NCI-H1105 (cell line): ENCODE data around the gene CADM2.
"Not testable (repeated sequence)": the region's sequence is repeated elsewhere in the genome, so short reads cannot be mapped to it uniquely, and the experiment has no call there.

ENCODE experiments used
- DNase-seq: peaks from one replicate; lab custom pipeline; 2025; lab: John Stamatoyannopoulos, UW

Gene CADM2

DNA sequence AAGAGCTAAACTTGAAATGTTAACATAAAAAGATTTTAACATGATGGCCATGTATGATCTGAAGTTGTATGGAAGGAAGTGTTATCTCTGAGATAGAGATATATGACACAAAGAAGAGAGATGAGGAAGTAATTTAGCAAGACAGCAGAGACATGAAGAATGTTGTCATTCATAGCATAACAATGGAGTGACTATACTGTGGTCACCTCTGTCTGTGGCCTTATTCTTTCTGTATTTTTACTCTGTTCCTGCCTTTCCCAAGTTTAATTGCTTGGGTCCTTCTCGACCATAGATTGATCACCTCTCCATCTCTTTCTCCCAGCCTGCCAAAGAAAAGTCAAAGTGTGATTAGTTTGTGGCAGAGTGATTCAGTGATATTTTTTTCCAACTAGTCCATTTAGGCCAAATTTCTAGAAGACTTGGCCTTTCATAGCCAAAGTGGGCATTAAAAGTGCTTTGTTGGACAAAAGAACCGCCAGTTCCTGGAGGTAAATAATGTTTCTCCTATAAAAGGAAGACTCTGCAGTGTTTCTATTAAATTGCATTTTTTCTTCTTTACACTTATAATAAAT, 711.9 kb downstream of the CADM2 start:
- no peak for DNase-seq

DNA sequence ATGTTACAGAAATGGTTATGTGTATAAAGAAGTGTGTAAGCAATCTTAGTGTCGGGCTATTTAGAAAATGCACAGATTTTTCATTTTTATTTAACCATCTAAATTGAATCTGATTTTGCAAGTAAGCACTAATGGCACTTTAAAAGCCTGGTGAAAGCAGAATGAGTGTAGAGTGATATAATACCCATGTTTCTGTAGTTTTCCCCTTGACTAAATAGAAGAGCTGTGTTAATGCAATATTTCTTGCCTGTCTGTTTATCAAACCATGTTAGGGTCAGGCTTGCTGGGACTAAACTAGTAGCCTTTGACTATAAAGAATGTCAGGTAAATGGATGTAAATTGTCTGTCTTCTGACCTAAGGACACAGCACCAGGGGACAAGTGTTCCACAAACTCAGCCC, 714.0 kb downstream of the CADM2 start:
- no peak for DNase-seq

DNA sequence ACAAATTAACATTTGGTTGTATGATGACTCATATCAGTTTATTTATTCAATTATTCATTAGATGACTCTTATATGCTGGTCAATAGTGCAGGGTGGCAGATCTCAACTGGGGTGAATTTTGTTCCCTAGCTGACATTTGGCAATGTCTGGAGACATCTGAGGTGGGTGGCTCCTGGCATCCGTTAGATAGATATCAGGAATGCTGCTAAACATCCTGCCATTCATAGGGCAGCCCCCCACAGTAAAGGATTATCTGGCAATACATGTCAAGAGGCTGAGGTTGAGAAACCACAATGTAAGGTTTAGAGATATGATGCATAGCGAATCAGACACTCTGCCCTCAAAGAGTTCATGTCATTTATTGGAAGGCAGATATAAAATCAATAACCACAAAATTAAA, 719.9 kb downstream of the CADM2 start:
- DNase-seq = no peak

DNA sequence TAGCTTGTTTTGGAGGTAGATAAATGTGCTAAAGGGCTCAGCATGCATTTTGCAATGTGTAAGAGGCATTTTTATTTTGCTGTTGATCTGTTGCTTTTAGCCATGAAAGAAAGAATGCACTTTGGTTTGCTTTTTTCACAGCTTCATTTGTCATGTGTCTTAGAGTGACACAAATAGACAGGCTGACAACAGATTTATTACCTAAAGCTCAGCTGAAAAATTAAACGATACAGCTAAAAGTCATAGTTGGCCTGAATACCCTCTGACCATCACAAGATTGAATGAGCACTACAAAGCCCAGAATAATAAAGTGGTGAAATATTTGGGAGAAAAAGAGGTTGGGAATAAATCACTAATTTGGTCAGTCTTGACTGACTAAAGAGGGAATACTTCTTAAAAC, 723.1 kb downstream of the CADM2 start:
- DNase-seq = no peak

DNA sequence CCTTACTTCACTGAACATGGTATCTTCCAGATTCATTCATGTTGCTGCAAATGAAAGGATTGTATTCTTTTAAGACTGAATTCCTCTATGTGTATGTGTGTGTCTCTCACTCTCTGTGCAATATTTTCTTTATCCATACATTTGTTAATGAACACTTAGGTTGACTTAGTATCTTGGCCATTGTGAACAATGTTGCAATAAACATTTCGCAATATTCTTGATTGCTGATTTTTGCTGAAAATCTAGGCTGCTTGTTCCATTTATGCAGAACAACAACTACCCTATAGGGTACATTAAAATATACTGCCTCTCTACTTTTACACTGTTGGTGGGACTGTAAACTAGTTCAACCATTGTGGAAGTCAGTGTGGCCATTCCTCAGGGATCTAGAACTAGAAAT, 732.4 kb downstream of the CADM2 start:
- DNase-seq = no peak

DNA sequence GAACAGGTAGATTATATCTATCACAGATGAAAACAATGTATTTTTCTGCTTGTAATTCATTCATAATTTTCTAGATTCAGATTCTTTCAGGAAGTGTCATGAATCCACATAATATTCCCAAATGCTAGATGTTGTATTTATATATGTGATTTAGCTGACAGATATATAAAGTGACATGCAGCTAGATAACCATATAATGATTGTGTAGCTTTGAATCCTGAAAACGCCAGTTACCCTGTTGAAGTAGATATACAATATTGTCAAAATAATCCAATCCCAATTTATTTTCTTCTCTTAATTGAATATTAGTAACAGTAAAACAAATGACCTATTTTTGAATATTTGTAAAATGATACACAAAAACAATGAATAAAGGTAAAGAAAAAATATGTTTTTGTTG, 738.4 kb downstream of the CADM2 start:
- no peak for DNase-seq

DNA sequence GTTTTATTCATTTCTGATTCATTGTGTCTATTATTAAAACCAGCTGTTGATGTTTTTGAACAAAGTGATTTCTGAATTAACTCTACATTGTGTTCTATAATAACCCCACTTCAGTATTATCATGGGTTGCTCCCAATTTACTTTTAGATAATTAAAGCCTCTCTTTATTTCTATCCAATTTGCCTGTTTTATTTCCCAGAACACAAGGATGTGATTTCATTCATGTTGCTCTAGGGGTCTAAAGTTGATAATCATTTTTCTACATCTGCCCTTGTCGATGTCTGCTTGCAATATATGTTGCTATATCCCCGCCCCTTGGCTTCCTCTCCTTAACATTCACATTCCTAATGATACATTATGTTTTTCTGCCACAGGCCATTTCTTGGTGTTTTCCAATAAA, 747.3 kb downstream of the CADM2 start:
- DNase-seq = peak; percentile 13

DNA sequence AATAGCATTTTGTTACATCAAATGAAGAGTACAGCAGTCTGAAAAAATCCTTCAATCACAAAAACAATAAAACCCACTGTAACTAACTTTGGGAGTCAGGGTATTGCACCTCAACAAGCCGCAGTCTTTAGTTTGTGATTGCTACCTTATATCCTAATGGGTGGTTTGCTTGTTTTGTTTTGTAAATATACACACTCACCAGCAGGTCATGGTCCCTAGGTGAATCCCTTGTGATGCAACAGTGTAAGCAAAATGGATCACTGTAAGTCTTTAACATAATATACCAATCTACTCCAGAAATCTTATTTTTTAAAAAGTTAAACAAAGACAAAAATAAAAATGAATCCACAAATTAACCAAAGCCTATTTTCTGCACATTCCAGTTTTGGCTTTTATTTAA, 749.5 kb downstream of the CADM2 start:
- not testable (repeated sequence) for DNase-seq

DNA sequence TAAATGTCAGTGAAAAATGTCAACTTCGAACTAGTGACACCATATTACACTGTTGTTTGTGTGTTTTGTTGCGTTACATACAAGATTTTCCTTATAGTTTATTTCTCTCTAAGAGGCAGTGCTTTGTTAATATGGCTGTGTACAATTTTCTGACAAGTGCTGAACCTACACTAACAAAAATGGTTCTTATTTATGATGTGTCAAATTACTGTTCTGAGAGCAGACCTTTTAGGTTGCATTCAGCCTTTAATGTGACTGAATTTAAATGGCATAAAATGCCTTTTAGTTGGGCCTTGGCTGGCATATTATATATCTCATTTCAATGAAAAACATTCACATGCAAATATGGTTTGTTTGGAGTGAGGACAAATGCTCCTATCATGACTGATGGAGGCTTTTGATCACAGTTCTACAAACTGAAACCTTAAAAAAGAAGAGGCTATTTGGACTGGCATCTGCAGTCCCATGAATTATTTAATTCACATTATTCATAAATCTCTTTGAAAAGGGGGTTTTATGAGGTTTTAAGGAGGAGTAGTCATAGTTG, 750.6 kb downstream of the CADM2 start:
- peak; percentile 13 for DNase-seq

DNA sequence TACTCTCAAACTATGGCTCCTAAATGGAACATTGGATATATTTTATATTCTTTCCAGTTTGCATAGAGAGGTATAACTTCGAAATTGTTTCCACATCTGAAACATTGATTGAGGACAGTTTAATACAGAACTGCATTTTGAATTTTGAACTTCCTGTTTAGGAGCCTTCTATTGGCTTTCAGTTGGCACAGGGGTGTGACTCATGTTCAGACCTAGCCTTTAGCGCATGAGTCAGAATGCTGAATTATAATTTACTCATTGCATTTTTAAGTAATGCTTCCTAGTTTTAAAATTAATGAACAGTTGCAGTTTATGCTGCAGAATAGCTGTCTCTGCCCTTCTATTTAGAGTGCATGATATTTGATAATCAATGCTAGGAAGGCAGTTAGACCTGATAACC, 751.7 kb downstream of the CADM2 start:
- no peak for DNase-seq

DNA sequence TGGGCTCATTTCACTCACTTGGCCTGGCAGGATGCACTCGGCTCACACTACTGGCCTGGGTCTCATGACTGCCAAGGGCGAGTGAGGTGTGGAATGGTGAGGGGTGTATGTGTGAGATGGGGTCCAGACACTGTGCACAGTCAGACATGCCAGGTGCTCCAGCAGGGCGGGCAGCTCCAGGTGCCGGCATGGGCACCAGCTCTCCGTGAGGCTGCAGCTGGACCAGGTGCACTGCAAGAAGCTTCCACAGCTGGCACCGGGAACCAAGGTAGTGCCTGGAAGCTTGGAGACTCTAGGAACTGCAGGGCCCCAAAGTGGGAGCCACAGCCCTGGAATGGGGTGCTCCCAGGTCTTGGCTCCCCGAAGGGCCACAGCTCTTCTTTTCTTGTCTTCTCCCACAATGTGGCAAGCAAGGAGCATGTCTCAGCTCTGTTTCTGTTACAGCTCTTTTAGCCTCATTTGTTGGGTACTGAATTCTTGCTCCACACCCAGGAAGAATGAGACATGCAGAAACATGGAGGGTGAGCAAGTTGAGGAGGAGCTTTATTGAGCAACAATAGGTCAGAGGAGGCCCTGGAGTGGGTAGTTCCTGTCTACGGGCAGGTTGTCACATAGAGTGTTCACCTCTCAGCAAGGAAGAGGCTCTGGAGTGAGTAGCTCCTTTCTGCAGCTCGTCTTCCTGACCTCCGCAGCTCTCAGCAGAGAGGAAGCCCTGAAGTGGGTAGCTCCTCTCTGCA, 762.8 kb downstream of the CADM2 start:
- no peak for DNase-seq

DNA sequence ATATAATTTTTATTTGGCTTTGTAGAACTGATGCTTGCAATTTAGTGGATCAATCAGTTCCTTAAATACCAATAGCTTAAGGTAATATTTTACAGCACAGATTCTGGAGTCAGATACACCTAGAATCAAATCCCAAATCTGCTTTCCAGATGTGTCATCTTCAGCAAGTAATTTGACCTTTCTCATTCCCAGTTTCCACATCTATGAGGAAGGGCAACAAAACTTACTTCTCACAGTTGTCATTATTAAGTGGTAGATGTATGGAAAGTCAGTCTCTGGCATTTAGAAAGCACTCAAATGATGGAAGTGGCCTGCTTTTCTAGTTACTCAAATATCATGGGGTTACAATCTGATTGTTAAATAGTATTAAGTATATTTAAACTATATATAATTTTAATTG, 767.0 kb downstream of the CADM2 start:
- no peak for DNase-seq

DNA sequence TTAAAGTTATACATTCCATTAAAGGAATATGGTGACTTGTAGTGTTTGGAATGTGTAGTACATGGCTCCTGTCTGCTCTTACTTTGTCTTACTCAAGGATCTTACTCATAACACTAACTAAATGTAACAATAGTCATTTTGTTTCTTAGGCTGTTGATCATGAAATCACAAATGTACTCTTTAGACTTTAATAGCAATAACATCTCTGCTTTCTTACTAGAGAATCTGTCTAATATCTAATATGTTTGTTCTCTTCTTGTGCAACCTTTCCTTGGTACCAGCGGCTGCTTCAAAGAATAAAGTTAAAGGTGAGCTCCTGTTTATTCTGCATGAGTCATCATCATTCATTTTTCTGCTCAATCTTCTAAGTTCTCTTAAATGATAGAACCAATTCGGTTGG, 767.5 kb downstream of the CADM2 start:
- DNase-seq = no peak

DNA sequence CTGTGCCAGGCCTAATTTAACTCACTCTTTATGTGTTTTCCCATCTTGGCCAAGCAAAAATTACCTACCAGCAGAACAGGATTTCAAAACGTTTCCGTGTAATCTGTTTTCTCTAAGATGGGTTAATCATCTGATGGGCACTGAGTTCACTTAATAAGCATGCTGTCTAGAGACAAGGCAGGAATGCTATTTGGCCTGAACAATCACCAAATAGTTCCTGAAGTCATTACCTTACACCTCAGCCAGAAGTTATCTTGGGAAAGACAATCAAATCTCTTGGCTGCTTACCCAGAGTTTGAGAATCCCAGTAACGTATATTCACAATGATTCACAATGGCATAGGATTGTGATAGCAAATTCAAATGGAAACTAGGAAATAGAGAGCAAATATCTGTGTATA, 779.1 kb downstream of the CADM2 start:
- DNase-seq = no peak

DNA sequence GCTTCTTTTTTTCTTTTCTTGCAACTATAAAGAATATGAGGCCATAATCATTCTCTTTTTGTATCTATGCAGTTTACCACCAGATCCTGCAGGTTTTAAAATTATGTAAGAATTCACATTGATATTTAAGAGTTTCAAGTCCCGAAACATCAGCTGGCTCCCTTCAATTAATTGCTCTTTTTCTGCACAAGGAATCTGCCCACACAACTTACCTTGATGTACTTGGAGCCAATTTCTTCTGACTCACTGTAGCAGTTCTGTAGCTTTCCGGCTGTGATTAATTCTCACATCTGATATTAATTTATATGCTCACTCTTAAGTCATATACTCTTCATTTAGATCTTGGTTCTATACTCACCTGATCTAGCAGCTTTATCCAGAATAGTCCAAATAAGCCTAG, 781.8 kb downstream of the CADM2 start:
- DNase-seq = no peak

DNA sequence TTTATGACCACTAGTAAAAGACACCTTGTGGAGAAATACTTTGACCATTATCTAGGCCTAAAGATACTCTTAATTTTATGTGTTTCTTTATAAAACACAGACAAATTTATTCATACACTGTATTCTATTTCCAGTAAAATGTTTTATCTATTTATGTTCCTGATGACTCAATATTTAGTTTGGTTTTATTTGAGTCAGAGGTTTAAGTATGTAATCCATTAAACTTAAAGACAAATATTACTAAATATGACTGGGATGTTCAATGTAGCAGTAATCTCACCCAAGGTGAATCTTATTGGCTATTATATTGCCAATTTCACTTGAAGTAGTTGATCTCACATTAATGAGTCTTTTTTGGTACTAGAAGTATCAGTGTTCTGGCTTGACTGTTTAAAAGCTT, 799.7 kb downstream of the CADM2 start:
- DNase-seq = no peak

DNA sequence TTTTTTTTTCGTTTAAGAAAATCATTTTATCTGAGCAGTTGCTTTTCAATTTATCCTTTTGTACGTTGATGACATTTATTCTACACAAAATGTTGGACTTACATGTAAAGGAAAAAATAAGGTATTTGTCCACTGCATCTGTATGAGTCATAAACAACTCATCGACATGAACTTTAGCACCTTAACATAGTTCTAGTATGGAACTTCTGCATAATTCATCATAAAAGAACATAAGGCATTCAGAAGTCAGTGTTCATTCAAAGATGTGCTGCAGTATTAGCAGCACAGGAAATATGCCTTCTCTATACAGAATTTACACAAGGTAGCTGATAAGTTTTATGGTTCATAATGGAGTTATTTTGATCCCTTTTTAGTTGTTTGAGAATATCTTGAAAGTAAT, 801.6 kb downstream of the CADM2 start:
- DNase-seq = no peak

DNA sequence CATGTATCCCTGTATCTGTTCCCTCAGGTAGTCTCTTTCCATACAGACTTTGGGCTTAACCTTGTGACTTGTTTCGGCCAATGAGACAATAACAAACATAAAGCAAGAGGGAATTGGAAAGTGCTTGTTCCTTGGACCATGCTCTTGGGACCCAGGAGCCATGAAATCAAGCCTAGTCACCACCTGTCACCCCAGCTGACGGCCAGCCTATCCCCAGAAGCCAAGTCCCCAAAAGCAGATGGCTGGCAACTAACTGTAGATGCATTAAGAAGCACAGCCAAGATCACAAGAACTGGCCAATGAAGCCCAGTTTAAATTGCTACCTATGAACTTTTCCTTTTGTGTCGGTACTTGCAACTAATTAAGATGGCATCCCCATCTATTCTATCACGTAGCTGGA, 822.0 kb downstream of the CADM2 start:
- DNase-seq = no peak

DNA sequence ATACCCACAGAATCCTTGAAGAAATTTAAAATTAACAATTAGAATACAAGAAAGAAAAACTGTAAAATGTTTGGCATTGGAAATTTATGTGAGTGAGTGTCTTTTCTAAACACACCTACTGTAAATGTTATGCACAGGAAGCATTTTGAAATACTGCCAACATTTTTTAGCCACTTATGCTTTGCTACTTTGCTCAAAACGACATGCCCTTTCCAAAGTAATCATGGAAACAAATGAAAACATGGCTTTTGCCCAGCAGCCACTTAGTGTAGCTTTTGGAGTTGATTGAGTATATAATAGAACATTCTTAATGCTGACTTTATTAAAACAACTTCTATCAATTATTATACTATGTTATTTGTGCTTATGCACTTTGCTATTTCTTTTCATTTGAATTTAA, 823.0 kb downstream of the CADM2 start:
- DNase-seq = peak; percentile 79

DNA sequence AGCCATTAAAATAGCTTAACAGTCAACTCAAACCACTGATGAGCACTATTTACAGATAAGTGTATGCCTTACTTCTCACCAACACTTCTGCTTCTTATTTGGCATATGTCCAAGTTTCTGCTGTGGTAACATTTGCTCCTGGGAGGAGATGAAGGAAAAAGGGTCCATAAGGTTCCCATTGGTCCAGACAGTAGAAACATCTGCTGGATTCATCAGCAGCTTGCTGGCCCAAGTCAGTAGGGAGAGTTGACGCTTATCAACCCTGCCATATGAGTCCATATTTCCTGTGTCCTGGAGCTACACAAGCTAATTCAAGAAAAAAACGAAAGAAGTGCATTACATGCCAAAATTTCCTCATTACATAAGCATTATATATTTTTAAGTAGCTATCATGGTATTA, 824.5 kb downstream of the CADM2 start:
- DNase-seq = no peak

DNA sequence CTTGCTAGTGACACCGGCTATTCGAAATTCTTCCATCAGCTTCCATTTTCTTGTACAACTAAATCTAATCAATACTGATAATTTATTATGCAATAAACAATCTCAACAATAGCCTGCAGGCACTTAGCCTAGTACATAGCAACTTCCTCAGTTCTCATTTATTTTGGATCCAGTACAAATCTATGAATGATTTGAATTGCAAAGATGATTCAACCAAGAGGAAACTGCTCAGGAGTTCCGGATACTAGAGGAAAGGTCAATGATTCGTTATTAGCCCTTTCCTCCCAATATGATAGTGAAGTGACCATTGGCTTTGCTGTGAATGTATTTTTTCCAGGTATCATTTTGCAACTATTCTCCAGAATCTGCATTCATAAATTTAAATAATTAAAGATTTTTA, 827.0 kb downstream of the CADM2 start:
- DNase-seq = no peak

DNA sequence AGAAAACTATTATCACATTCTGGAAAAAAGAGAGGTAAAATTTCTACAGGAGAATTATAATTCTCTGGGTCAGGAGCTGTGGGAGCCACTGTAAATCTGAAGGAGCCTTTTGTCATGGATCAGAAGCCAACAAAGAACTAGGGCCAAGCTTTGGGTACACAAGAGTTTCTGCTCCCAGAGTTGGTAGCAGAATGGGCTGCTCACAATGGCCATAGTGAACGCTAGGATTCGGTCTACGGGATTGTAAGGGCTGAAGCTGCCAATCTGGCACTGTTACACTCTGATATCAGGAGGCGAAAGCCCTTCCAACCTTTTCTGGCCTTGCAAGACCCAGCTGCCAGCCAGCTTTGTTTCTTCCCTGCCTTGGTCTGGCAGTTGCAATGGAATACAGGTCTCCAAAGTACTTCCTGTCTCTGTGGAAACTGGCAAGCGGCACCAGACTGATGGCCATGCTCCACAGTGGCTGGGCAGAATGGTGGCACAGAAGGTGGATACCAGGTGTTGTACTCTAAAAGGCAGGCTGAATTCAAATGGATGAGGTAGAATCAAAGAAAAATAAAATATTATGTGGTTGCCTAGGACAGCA, 831.7 kb downstream of the CADM2 start:
- DNase-seq = no peak

DNA sequence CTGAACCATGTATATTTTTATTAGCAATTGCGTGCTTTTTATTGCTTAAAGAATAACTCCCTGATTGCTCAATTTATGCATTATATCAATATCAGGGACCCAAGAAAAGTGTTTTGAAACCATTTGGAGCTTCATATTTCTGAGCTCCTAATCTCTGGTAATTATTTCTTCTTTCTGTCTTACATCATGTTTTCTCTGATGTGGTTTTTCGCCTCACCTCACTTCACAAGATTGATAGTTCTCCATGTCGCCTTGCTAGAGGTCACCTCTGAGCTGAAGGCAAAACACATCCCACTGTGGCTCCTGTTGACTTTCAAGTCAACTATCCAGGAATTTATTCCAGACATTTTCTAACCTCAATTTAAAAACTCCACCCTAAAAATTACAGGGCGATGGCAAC, 837.4 kb downstream of the CADM2 start:
- DNase-seq = no peak

DNA sequence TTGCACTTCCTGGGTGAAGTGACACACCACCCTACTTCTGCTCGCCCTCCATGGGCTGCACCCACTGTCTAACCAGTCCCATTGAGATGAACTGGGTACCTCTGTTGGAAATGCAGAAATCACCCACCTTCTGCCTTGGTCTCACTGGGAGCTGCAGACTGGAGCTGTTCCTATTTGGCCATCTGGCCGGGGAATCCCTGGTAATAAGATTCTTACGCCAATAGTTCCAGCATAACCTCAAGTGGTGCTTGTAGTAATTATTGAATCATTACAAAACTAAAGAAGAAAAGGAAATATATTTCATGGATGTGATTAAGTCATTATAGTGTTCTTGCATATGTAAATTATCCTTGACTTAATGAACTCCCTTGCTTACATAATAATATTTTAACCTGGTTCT, 841.9 kb downstream of the CADM2 start:
- no peak for DNase-seq
